SKM-1 (cell line): ENCODE results near the gene AFG3L2.

Source experiments
- DNase-seq: peaks from one replicate; lab custom pipeline; 2025; ENCODE audit not compliant: unreplicated experiment; lab: John Stamatoyannopoulos, UW

AFG3L2 gene

DNA sequence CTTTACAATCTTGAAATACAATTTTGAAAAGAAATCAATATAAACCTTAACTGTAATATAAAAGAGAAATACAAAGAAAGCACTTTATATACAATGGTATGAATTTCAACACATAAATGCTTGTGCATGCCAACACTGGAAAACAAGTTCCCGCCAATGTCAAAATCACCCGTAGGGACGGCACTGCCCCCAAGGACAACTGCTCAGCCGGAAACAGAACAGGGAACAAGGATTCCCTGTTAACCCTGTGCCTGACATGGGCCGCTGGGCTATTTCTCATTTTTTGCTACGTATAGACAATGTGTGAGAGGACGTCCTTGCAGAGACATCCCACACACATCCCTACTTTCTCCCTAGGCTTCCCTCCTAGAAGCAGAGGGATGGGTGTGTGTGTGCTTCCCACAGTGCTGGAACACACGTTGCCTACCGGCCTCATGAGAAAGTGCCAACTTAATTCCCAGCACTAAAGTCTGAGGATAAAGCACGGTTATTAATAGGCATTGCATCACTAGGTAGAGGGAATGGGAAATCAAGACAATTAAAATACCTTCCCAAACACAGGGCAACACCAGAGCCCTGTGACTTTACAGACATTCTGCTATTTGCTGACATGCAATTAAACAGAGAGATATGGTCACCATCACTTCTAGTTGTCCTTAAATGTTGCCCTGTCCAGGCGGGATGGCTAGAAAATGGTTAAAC, 14.4 kb downstream of the AFG3L2 start:
- no peak for DNase-seq

DNA sequence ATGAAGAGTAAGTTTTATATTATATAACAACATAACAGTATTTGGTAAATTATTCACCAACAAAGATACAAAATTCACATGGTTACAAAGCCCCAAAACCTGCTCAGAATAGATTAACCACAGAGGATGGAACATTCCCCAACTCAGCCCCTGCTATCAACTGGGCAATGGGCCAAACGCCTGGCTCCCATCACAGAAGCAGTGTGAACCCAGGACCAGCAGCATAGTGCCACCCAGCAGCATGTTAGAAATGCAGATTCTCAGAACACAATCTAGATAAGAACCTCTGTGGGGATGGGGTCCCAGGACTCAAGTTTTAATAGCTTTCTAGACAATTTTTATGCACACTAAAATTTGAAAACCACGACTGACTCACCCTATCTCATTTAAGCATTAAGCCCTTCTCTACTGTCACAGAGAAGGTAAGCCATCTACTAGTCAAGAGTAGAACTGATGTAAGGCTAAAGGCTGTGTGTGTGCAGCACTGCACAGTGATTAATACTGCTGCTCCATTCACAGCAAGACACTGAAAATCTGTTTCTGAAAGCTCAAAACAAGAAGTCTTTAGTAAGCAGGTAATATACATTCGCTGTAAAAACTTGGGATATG, 15.2 kb downstream of the AFG3L2 start:
- no peak for DNase-seq

DNA sequence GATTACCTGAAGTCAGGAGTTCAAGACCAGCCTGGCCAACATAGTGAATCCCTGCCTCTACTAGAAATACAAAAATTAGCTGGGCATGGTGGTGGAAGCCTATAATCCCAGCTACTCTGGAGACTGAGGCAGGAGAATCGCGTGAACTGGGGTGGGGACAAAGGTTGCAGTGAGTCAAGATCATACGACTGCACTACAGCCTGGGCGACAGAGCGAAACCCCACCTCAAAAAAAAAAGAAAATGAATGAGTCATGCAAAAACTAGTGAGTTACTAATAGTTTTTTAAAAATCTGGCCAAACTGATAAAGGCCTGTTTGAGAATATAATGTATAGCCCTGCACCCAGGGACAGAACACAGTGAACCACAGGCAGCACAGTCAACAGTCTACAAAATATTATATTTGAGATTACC, 17.5 kb downstream of the AFG3L2 start:
- DNase-seq = no peak

DNA sequence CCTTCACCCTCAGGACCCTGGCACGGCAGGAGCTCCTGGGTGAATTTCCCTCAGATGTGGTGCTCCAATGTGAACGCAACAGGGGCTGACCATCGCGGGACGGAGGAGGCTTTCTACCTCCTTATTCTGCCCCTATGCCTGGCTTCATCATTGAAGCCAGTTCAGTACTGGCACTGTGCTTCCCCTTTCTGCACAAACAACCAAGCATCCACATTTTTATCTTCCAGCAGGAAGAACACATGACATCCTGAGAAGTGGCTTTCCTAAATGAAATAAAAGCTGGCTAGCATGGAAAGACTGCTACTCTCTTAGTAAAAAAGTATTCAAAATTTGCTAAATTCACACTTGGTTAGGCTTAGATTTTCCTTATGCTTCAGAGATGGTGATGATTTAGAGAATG, 24.8 kb downstream of the AFG3L2 start:
- no peak for DNase-seq

DNA sequence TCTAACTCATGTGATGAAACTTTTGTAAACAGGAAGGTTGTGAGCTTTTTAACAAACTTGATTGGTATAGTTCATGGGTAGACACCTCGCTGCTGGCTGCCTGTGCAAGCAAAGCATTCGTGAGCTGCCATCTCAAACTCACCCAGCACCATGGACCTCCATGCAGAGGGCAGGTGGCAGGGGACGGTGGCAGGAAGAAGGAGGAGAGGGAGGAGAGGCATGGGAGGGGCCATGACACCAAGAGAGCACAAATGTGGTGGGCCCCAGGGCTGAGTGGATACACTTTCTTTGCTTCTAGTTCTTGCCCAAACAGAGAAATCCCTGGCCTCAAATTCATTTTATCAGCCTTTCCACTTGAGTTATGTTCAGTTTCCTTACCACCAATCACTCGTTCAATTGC, 29.1 kb downstream of the AFG3L2 start:
- DNase-seq = no peak

DNA sequence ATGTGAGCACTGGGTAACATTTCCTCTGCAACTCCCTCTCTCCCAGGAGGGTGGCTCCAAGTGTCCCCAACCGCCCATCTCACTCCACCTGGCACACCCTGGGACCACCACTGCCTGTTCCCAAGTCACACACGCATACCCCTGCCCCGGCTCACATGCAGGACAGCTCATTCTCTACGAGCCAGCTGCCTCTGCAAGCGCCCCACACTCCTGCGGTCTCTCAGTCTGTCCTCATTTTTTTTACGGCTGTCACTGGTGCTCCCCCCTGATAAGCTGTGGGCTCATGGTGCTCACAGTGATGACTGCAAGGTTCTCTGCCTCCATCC, 30.8 kb downstream of the AFG3L2 start:
- DNase-seq = no peak

DNA sequence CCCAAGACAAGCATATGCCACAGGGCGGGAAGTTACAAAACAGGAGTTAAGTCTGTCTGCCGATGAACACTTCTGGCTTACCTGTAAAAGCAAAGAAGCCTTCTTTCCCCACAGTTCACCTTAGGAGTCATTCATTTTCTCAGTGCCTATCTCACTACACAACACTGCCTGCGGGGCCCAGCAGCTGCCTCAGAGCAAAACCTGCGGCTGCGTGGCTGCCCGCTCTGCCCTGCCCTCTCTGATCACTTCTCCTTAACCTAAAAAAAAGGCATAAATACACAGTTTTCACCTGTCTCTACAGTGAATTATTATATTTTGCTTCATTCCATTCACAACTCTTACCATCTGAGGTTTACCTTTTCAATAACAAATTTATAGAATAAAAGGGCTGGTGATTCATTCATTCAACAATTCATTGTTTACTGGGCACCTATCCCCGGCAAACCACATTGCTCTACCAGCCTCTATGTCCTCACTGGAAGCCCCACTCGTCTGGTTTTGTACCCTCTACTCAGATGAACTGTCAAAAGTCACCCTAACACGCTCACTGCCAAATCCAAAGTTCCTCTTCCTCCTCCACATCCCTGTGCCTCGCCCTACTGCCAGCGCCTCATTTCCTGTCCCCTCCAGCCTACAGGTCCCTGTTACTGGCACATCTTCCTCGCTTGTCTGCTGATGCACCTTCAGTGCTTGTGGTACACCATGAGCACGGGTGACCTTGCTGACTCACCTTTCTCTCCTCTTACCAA, 31.4 kb downstream of the AFG3L2 start:
- DNase-seq = no peak

DNA sequence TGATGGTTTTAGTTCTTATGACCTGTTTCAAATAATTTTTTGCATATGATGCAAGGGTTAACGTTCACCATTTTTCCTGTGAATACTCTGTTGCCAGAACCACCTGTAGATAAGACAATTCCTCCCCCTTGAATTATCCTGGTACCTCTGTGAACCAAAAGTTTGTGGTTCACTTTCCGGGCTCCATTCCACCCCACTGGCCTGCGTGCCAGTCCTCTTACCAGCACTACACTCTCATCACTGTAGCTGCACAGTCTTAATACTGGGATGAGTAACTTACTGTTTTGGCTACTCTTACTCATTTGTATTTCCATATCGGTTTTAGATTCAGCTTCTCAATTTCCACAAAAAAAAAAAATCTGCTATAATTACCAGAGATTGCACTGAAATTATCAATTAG, 34.4 kb downstream of the AFG3L2 start:
- DNase-seq = no peak

DNA sequence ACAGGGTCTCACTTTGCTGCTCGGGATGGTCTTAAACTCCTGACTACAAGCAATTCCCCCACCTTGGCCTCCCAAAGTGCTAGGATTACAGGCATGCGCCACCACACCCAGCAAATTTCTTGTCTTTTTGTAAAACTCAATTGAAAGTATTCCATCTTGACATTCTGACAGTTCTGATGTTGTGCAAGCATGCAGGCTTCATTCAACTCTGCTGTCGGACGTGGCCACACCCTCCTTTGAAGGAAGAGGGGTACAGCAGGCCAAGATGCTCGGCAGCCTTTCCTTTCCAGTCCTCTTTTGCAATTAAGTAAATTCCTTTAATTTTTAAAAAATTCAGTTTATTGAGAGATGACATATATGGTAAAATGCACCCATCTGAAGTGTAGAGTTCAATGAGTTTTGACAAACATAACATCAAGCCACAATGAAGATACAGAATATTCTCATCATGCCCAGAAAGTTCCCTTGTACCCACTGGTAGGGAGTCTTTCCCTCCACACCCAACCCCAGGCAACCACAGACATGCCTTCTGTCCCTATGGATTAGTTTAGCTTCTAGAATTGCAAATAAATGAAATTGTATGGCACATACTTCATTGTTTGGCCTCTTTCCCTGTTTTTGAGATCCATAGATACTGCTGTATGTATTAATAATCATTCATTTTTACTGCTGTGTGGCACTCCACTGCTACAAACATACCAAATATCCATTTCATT, 35.9 kb downstream of the AFG3L2 start:
- DNase-seq = no peak

DNA sequence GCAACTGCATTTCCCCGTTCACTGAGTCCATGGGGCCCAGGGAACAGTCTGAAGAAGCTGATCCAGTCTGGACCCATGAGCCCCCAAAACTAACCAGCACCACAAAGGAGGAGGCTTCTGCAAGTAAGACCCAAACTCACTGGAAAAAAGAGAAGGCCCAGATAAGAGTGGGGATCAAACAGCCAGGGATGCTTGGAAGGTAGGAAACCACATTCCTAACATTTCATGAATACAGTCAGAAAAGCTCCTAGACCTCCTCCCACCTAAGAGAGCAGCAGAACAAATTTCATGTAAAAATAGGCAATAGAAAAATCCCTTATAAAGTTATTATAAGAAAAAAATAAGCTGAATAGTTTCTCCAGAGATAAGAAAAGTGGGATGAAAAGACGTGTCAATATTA, 38.6 kb downstream of the AFG3L2 start:
- no peak for DNase-seq

DNA sequence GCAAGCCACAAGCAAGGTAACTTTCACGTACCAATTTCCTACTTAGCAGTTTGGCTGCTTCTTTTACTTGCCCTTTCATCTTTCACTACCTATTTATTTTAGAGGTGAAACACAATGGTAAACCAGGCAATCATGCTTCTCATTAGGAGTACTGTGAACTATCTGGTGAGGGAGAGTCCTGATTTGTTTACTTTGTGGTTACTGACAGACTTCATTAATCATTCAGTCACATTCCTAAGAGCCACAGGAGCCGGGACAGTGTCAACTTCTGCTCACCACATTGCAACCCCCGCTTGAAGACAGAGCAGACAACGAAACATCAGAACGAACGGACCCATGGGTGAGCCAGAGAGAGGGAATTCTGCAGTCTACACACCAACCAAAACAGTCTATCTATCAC, 40.1 kb downstream of the AFG3L2 start:
- DNase-seq = no peak

DNA sequence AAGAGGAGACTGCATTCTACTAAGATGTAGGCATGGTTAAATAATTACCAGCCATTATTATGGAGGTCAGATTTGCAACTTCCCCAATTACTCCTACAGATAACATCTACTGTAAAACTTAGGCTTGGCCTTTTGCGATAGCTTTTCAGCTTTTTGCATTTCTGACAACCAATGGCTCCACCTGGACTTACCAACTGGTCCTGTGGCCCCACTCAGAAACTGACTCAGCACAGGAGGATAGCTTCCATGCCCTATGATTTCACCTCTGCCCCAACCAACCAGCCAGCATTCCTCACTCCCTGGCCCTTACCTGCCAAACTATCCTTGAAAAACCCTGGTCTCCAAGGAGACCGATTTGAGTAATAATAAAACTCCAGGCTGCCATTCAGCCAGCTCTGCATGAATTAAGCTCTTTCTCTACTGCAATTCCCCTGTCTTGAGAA, 40.8 kb downstream of the AFG3L2 start:
- DNase-seq = no peak

DNA sequence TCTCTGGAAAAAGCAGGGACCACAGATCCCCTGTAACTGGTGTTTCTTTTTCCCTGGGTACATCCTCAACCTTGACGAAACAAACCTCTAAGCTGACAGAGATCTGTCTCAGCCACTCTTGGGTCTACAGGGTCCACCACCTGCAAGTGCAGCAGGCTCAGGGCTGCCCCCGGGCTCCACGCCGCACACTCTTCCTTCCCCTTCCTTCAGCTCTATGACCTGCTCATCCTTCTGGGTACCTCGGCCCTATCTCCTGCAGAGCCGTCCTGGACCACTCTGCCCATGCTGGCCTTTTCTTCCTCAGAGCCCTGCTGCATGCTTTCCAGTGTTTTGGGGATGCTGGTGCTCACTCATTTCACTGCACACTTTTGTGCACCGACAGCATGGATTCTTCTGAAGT, 41.5 kb downstream of the AFG3L2 start:
- no peak for DNase-seq

DNA sequence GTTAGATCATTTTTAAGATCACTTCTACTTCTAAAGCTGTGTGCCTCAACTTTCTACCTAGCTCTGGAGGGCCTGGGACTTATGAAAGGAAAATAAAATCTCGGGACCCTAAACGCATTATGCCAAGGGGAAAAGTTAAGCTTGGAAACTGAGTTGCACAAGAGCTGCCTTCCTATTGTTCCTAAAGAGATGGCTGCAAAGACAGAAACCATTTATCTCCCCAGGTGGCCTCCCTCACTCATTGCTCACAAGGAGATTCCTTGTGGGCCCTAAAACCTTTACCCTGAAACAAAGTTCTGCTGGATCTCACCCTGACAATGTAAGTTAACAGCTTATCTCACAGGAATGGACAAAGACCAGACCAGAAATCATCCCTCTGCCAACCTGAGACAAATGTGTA, 42.2 kb downstream of the AFG3L2 start:
- DNase-seq = no peak

DNA sequence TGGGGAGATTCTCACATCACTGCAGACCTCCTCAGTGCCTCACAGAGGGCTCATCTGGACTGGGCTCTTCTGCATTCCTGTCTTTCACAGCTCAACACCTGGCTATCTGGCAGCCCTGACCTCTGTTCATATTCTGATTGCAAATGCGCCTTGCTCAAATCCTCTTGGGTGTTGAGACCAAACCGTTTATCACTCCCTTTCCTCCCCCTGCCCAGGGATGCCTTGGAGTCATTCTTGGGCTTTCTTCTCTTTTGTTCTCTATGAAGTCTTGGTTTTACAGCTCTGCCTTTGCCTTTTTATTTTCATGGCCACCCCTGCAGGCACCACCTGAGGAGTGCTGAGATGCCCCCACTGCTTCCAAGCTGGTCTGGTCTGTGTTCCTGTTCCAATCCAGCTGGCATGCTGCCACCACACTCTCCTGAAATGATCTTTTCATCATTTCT, 42.6 kb downstream of the AFG3L2 start:
- DNase-seq = no peak

DNA sequence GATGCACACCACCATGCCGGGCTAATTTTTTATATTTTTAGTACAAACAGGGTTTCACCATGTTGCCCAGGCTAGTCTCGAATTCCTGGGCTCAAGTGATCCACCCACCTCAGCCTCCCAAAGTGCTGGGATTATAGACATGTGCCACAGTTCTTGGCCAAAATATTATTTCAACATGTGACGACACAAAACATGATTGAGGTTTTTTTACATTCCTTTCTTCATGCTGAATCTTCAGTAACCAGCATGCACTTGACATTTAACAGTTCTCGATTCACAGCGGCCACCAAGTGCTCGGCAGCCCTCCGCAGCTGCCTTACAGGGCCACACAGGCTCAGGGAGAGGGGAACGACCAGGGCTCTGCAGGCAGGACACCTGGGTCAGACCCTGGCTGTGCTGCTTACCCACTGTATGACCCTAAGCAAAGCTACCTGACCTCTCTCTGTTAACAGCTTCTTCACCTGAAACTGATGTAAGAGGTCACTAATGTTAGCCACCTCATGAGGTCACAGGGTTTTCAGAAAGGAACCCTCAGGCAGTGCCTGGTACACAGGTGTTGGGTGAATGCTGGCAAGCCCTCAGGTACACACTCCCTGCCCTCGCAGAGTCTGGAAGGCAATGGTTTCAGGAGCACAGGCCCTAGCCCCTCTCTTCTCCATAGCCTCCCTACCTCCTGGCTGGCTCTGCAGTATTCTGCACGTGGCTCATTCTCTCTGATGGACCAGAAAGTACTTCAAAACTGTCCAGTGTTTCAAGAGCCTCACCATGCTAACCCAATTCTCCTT, 43.3 kb downstream of the AFG3L2 start:
- DNase-seq = no peak

DNA sequence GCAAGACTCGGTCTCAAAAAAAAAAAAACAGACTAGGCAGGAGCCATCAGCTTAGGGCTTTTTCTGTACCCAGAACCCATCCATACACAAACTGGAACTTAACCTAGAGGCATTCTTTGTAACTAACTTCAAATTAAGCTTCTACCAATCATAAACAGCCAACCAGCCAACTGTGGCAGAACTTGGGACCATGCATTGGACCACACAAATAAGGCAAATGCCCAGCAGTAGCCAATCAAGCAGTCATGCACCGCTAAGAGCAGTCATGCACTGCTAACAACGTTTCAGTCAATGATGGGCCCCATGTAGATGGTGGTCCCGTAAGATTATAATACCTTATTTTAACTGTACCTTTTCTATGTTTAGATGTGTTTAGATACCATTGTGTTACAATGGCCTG, 46.3 kb downstream of the AFG3L2 start:
- DNase-seq = no peak

DNA sequence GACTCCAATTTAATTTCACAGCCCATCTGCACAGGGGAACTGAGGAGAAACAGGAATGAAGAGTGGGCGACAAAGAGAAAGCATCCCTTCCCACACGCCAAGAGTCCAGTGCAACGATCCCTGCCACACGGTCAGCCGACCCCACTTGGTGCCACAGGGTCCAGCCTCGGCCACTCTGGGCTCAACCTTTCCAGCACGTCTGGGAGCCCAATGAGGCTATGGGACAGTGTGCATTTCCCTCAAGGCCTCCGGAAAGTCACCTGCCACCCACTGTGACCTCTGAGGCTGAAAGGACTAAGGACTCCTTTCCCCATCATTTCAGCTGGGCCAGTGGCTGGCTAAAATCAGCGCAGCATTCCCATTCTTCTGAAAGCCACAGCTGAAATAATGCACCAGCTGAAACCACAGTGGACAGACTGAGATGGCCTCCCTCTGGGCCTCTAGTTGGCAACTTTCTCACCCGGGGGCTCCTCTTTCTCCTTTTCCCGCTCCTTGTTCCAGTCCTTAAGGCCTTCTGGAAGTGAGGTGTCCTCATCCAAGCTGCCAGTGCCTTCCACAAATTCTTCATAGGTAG, 47.8 kb downstream of the AFG3L2 start:
- no peak for DNase-seq

DNA sequence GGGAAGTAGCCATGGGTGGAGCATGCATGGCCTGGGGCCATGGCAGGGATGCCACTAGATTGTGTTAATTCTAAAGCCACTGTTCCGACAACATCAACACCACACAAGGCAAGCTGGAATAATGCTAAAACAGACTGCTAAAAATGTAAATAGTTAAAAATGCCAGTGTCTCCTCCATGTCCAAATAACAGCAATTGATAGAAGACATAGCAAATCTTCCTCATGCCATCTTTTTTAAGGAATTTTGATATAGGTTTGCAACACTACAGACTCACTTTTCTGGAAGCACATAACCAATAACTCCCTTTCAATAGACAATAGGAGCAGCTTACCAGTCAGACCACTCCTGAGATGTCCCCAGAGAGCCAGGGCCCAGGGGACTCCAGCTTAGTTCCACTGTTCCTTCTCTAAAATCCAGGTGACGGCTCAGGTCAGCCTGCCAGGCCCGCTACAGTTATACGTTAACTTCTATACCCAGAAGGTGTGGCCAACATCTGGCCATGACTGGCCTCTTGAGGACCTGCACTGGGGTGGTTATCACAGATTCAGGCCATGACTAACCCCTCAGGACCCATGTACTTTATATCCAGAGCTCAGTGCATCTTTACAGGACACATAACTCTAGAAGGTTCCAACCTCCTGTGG, 48.7 kb downstream of the AFG3L2 start:
- DNase-seq = no peak

DNA sequence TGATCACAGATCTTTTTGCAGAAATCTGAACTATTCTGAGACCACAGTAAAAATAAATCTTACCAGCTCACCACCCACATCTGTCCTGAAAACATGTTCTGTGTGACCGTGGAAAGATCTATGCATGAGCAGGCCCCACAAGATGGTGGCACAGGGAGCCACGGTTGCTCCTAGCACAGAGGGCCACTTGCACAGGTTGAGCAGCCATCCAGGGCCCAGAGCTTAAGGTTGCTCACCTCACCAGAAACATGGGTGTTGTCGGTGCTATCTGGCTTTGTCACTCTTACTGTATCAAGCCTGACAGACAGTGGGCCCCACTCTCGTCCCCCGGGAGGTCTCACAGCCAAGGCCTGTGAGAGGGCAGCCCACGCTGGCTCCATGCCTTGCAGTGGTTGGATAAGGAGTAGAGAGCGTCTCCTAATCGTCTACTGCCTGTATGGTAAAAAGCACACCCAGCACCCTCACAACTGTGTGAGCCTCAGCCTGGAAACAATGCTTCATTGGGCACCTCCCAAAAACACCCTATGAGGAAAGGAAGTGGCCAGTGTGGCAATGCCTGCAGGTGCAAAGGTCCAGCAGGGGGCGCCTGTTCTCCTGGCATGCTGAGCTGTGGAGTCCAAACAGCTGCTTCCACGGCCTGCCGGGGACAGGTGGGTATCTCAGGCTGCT, 49.4 kb downstream of the AFG3L2 start:
- peak; percentile 59 for DNase-seq
